ENCODE results near the gene PRRT3. TPM values are rescaled to one million over a fixed set of nuclear protein-coding genes. Genes with fewer than 3 reads are reported as not detected.

The PRRT3 gene
- total and polyA plus RNA-seq, 2 of the 8 experiments (the other 6 are each of a cell fraction or from before 2014, with no cell fraction given): 9.0 to 9.2 TPM

- H3K56ac ChIP-seq (replicated peaks; ENCODE audit: insufficient read length, low read depth, low read length): no peak overlapping the region
- CTCF ChIA-PET (ENCODE audit: partially characterized antibody): interaction anchor here (0.6 to 5.2 kb wide), 5 partner anchors 11 to 338 kb away, joined by 3 to 86 read pairs (median 4); partner anchors contain the start of gene CRELD1
Measured at GRCh38 chr3:9949115-9949514, 3.1 kb downstream of the PRRT3 start.

More at GRCh38 chr3:9949115-9949514, 3.1 kb downstream of the PRRT3 start:
- peaks cover 0 to 2% of the 10 kb centered on the region in 2 experiments for H4K20me1 ChIP-seq (replicated peaks in 1 of 2; ENCODE audit: control insufficient read depth in 1 of 2, insufficient read depth in 2 of 2, low read length in 2 of 2)
- no peak overlapping the region for H2AFZ ChIP-seq (ENCODE audit: low read length)
- TF ChIP-seq SIN3A (conservative IDR thresholded peaks at IDR 0.05 in 1 of 2, IDR thresholded peaks at IDR 0.05 in 1 of 2; ENCODE audit: low read depth in 1 of 2, low read length in 2 of 2): no peak
- TF ChIP-seq SAP30 (IDR thresholded peaks at IDR 0.05; ENCODE audit: insufficient read depth, insufficient replicate concordance, low read length): no peak
- no peak for TF ChIP-seq CHD2 (IDR thresholded peaks at IDR 0.05; ENCODE audit: low read length)
- H3K79me2 ChIP-seq (ENCODE audit: control insufficient read depth in 1 of 2, insufficient read depth in 2 of 2, low read length in 2 of 2): no peaks in the 10 kb centered on the region; a peak in 1 of 4 replicates
- no peak overlapping the region for H2BK120ac ChIP-seq (replicated peaks; ENCODE audit: low read depth, low read length)
- no peak overlapping the region for H2BK15ac ChIP-seq (ENCODE audit: low read length)
- H3K27ac ChIP-seq (ENCODE audit: low read depth, low read length): no peak overlapping the region
- no peak overlapping the region for H3K23ac ChIP-seq (ENCODE audit: insufficient read length)
- no peak overlapping the region for H3K4me2 ChIP-seq (ENCODE audit: insufficient read depth in 1 of 2, low read depth in 2 of 2, low read length in 2 of 2)
- WGBS, 2 experiments (ENCODE audit: extremely low coverage in 1 of 2, insufficient coverage in 1 of 2, insufficient read length in 1 of 2, insufficient replicate concordance in 2 of 2, low coverage in 1 of 2, low lambda C conversion rate in 2 of 2, missing lambda C conversion rate in 1 of 2): 93% methylated on average over 7 of the region's 7 CpGs; no CpG with 5 or more reads in 1 of the 2 experiments
- no peaks in the 10 kb centered on the region for H3K9me3 ChIP-seq (ENCODE audit: insufficient read depth in 2 of 2, low read depth in 1 of 2, low read length in 1 of 2)
- no peak overlapping the region for H2BK20ac ChIP-seq (ENCODE audit: low read length)
- H3K23me2 ChIP-seq (ENCODE audit: low read depth, low read length): peaks cover 22% of the 10 kb centered on the region; the same call in 1 of the 2 replicates
- no peak overlapping the region for H2BK12ac ChIP-seq (ENCODE audit: low read depth, low read length)
- H4K8ac ChIP-seq (ENCODE audit: extremely low read depth, insufficient read depth, low read length): no peak overlapping the region
- no peaks in the 10 kb centered on the region for H3K79me1 ChIP-seq (ENCODE audit: low read depth, low read length)
- H3K14ac ChIP-seq (ENCODE audit: insufficient read length): no peak overlapping the region
- H2BK5ac ChIP-seq (ENCODE audit: low read depth, low read length): no peak overlapping the region
- H3K27me3 ChIP-seq (replicated peaks in 1 of 4; ENCODE audit: control insufficient read depth in 3 of 4, extremely low read depth in 1 of 4, insufficient read depth in 3 of 4, low read length in 3 of 4): 0 out of 7 replicates have a peak, but pooled peaks cover 0 to 2% (median under 1%) of the 10 kb centered on the region in 4 experiments
- no peak overlapping the region for H3K4me3 ChIP-seq (ENCODE audit: extremely low read depth in 1 of 4, insufficient read depth in 2 of 4, low read depth in 3 of 4, low read length in 4 of 4)
- H3K18ac ChIP-seq (ENCODE audit: extremely low read depth, low read length): no peak overlapping the region
- H4K5ac ChIP-seq (ENCODE audit: insufficient read length, low read depth, low read length): no peak overlapping the region
- H2AK5ac ChIP-seq (ENCODE audit: low read depth, low read length): no peak overlapping the region
- no peak overlapping the region for H3K9ac ChIP-seq (replicated peaks in 1 of 4; ENCODE audit: extremely low read depth in 1 of 4, low read depth in 3 of 4, low read length in 3 of 4)
- peaks cover 0 to 8% (median 7%) of the 10 kb centered on the region in 4 experiments; a peak in 6 of 7 replicates for H3K4me1 ChIP-seq (replicated peaks in 1 of 4; ENCODE audit: control insufficient read depth in 3 of 4, insufficient read depth in 4 of 4, low read length in 3 of 4)
- DNase-seq (ENCODE audit: low read depth in 1 of 2, low spot score in 2 of 2): no peak
- H3K36me3 ChIP-seq (ENCODE audit: control insufficient read depth in 2 of 4, insufficient read depth in 4 of 4, low read length in 3 of 4): peaks cover 0 to 3% (median under 1%) of the 10 kb centered on the region in 4 experiments; a peak in 4 of 8 replicates
- FAIRE-seq: no peak
- POLR2A ChIA-PET (ENCODE audit: partially characterized antibody): interaction anchor here (0.7 to 2.1 kb wide), 5 partner anchors 9 to 106 kb away, joined by 3 to 7 read pairs (median 5); partner anchors contain the start of genes CRELD1 and IL17RC
- no peak overlapping the region for H3K4ac ChIP-seq (replicated peaks; ENCODE audit: insufficient read length, low read depth, low read length)
- no peak overlapping the region for H4K91ac ChIP-seq (replicated peaks; ENCODE audit: insufficient read length, low read length)

Measured in H1 (cell line).